ENCODE measurements around the gene NCAM1.

DNA sequence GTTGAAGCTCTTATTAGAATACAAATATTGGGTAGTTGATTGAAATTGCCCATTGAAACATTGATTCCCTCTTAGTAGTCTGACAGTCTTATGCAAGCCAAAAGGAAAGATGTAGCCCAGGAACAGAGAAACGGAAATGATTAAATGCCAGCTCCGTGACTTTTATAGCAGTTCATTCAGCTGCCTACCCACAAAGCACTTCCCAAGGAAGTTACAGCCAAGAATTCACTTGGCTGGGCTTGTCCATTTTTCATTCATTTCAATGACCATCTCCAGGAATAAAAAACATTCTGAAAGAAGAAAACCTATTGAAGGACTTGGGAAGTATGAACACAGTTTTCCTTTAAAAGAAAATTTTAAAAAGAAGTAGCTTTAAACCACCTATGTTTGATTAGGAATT is 62.0 kb downstream of the NCAM1 start:
- TF ChIP-seq MAX (IDR thresholded peaks at IDR 0.05): no peak
- no peak for TF ChIP-seq KDM1A (IDR thresholded peaks at IDR 0.05; ENCODE audit: low read depth)
- TF ChIP-seq, protein P1, sequence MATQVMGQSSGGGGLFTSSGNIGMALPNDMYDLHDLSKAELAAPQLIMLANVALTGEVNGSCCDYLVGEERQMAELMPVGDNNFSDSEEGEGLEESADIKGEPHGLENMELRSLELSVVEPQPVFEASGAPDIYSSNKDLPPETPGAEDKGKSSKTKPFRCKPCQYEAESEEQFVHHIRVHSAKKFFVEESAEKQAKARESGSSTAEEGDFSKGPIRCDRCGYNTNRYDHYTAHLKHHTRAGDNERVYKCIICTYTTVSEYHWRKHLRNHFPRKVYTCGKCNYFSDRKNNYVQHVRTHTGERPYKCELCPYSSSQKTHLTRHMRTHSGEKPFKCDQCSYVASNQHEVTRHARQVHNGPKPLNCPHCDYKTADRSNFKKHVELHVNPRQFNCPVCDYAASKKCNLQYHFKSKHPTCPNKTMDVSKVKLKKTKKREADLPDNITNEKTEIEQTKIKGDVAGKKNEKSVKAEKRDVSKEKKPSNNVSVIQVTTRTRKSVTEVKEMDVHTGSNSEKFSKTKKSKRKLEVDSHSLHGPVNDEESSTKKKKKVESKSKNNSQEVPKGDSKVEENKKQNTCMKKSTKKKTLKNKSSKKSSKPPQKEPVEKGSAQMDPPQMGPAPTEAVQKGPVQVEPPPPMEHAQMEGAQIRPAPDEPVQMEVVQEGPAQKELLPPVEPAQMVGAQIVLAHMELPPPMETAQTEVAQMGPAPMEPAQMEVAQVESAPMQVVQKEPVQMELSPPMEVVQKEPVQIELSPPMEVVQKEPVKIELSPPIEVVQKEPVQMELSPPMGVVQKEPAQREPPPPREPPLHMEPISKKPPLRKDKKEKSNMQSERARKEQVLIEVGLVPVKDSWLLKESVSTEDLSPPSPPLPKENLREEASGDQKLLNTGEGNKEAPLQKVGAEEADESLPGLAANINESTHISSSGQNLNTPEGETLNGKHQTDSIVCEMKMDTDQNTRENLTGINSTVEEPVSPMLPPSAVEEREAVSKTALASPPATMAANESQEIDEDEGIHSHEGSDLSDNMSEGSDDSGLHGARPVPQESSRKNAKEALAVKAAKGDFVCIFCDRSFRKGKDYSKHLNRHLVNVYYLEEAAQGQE (IDR thresholded peaks at IDR 0.05): no peak
- TF ChIP-seq POLR2A (IDR thresholded peaks at IDR 0.05; ENCODE audit: low read length): no peak
- TF ChIP-seq, protein P2, sequence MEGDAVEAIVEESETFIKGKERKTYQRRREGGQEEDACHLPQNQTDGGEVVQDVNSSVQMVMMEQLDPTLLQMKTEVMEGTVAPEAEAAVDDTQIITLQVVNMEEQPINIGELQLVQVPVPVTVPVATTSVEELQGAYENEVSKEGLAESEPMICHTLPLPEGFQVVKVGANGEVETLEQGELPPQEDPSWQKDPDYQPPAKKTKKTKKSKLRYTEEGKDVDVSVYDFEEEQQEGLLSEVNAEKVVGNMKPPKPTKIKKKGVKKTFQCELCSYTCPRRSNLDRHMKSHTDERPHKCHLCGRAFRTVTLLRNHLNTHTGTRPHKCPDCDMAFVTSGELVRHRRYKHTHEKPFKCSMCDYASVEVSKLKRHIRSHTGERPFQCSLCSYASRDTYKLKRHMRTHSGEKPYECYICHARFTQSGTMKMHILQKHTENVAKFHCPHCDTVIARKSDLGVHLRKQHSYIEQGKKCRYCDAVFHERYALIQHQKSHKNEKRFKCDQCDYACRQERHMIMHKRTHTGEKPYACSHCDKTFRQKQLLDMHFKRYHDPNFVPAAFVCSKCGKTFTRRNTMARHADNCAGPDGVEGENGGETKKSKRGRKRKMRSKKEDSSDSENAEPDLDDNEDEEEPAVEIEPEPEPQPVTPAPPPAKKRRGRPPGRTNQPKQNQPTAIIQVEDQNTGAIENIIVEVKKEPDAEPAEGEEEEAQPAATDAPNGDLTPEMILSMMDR (IDR thresholded peaks at IDR 0.05): no peak
- no peak for TF ChIP-seq CBX8 (IDR thresholded peaks at IDR 0.05)

All from A549 (cell line).